ENCODE measurements around the gene RAB3C. TPM values are rescaled to one million over a fixed set of nuclear protein-coding genes. Genes with fewer than 3 reads are reported as not detected.

The RAB3C gene
- total RNA-seq, 1 donor: not detected

GRCh38 chr5:58775701-58776262, 192.9 kb downstream of the RAB3C start:
- DNase-seq (ENCODE audit: low read depth): no peak
- TF ChIP-seq, protein P1, sequence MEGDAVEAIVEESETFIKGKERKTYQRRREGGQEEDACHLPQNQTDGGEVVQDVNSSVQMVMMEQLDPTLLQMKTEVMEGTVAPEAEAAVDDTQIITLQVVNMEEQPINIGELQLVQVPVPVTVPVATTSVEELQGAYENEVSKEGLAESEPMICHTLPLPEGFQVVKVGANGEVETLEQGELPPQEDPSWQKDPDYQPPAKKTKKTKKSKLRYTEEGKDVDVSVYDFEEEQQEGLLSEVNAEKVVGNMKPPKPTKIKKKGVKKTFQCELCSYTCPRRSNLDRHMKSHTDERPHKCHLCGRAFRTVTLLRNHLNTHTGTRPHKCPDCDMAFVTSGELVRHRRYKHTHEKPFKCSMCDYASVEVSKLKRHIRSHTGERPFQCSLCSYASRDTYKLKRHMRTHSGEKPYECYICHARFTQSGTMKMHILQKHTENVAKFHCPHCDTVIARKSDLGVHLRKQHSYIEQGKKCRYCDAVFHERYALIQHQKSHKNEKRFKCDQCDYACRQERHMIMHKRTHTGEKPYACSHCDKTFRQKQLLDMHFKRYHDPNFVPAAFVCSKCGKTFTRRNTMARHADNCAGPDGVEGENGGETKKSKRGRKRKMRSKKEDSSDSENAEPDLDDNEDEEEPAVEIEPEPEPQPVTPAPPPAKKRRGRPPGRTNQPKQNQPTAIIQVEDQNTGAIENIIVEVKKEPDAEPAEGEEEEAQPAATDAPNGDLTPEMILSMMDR (IDR thresholded peaks at IDR 0.05; ENCODE audit: insufficient read depth, low read length): no peak
- H3K4me3 ChIP-seq (ENCODE audit: low read depth, low read length): no peak overlapping the region

- no peak overlapping the region for H3K4me3 ChIP-seq (ENCODE audit: low read depth, low read length)
- TF ChIP-seq, protein P1 (IDR thresholded peaks at IDR 0.05; ENCODE audit: insufficient read depth, low read length): no peak
- no peak for DNase-seq (ENCODE audit: low read depth)
Observed at GRCh38 chr5:58776559-58776958, 193.7 kb downstream of the RAB3C start.

DNA sequence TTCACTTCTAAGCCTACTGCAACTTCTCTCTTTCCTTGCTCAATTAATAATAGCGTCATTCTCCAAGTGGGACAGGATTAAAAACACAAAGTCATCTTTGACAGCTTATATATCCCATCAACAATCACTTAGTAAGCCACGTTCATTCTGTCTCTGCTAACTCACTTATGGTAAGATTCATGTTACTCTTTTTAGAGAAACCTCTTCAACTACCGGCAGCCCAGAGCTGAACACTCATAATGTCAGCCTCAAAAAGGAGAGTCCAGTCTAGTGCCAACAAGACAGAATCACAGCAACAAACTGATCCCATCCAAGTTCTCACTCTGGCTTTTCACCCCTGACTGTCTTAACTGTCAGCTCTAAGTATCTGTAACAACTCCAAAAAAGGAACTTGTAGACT, 196.0 kb downstream of the RAB3C start:
- TF ChIP-seq, protein P1 (IDR thresholded peaks at IDR 0.05; ENCODE audit: insufficient read depth, low read length): no peak
- DNase-seq (ENCODE audit: low read depth): no peak
- H3K4me3 ChIP-seq (ENCODE audit: low read depth, low read length): no peak overlapping the region

DNA sequence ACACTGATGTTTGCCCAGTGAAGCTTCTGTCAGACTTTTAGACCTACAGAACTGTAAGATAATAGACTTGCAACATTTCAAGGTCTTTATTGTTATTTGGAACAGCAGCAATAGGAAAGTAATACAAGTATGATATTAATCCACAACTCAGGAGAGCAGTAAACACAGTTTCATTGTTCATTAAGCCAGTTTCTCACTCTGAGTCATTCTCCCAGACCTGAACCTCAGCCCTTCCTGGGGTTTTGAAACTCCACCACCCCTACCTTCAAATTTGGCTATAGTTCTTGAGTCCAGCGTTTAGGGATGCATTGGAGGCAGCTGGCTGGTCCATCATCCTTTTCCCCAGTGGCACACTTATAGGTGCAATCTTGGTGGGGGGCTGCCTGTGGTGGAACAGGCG, 203.2 kb downstream of the RAB3C start:
- H3K4me3 ChIP-seq (ENCODE audit: low read depth, low read length): no peak overlapping the region
- no peak for DNase-seq (ENCODE audit: low read depth)
- TF ChIP-seq, protein P1 (IDR thresholded peaks at IDR 0.05; ENCODE audit: insufficient read depth, low read length): no peak

- no peak for DNase-seq (ENCODE audit: low read depth)
- H3K4me3 ChIP-seq (ENCODE audit: low read depth, low read length): no peak overlapping the region
- TF ChIP-seq, protein P1 (IDR thresholded peaks at IDR 0.05; ENCODE audit: insufficient read depth, low read length): no peak
Observed at GRCh38 chr5:58786711-58787303, 203.9 kb downstream of the RAB3C start.

- TF ChIP-seq, protein P1 (IDR thresholded peaks at IDR 0.05; ENCODE audit: insufficient read depth, low read length): no peak
- DNase-seq (ENCODE audit: low read depth): no peak
- no peak overlapping the region for H3K4me3 ChIP-seq (ENCODE audit: low read depth, low read length)
Observed at GRCh38 chr5:58787987-58788386, 205.1 kb downstream of the RAB3C start.
